GM18508 (cell line): ENCODE data around the gene GALC.

Source experiments
- ATAC-seq: cut with Tn5 transposase; IDR thresholded peaks from one replicate; pipeline ENCODE4 v1.9.1; 2021; ENCODE audit warnings: moderate number of reproducible peaks; ENCODE audit not compliant: insufficient read depth, unreplicated experiment

Gene GALC

GRCh38 chr14:87966816-87967215, 26.2 kb downstream of the GALC start:
- no peak for ATAC-seq

DNA sequence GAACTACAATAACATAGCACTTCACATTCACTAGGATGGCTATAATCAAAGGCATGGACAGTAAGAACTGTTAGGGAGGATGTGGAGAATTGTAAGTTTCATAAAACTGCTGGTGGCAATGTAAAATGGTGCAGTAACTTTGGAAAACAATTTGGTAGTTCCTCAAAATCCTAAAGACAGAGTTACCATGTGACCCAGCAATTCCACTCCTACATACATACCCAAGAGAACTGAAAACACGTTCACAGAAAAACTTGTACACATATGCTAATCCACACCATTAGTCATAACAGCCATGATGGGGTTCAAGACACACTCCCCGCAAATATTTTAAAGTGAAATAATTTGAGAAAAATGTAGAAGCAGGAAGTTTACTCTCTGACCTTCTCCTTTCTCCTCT, 31.7 kb downstream of the GALC start:
- ATAC-seq: no peak

- ATAC-seq: no peak
These were observed 32.8 kb downstream of the GALC start for GRCh38 chr14:87960013-87960787.

GRCh38 chr14:87955501-87955900, 37.5 kb downstream of the GALC start:
- ATAC-seq: no peak

GRCh38 chr14:87952307-87953094, 40.5 kb downstream of the GALC start:
- ATAC-seq: peak; percentile 60

DNA sequence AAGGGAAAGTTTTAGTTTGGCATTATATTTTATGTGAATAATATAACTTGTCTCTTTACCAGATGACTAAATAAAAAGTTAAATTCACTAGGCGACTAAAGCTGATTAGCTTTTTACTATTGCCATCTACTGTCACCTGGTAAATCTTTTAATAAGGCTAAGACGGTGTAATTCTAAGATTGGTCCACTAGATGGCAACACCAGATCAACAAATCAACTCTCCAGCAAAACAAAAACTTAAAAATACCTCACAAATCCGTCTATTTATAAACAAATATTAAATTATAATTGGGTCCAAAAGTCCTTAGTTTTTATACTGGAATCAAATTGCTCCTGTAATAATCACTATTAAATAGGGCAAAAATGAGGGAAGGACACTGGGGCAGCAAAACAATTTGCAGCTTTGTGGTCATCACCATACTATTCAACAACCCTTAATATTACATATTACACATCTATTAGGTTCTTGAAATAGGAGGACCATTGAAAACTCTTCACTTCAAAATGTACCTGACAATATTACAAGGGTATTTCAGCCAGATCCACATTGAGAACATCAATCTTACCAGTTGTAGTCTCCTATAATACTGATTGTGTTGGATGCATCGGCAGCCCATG, 47.9 kb downstream of the GALC start:
- no peak for ATAC-seq

- no peak for ATAC-seq
These were observed 52.1 kb downstream of the GALC start for GRCh38 chr14:87940894-87941293.

GRCh38 chr14:87940382-87940781, 52.6 kb downstream of the GALC start:
- peak; percentile 98 for ATAC-seq

GRCh38 chr14:87935886-87936285, 57.1 kb downstream of the GALC start:
- ATAC-seq: no peak

DNA sequence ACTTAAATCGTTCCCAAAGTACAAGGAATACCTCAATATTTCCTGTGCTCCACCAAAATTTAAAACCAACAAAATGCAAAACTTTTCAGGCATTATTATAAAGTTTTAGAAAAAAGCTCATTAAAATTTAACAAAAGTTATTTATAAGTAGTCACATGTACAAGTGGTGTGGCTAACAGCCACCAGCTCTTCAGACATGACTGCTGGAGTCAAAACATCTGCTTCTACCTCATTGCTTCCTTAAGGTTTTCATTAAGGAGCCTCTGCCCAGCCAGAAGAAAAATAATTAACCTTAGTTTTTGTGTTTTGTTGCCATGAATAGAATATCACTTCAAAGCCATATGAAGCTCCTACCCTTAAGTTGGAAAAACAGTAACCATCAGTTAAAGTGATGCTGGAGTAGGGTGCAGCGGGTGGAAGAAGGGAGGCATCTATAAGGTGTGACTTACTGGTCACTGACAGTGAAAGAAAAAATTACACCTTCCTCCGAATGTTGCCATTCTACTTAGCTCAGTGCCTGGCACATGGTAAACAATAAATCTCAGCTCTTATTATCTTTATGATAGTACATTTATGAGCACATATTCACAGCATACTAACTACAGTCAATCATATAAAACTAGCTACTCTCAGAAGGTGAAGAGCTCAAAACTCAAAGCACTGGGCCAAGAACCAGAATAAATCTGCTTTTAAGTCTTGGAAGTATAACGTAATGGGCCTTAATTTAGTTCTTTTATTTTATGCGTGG, 57.7 kb downstream of the GALC start:
- no peak for ATAC-seq

- no peak for ATAC-seq
These were observed 58.8 kb downstream of the GALC start for GRCh38 chr14:87934185-87934584.

GRCh38 chr14:87916886-87917275, 76.1 kb downstream of the GALC start:
- ATAC-seq: no peak

- ATAC-seq: no peak
These were observed 76.7 kb downstream of the GALC start for GRCh38 chr14:87916103-87916885.

GRCh38 chr14:87908550-87908949, 84.4 kb downstream of the GALC start:
- ATAC-seq: no peak

GRCh38 chr14:87901652-87902051, 91.3 kb downstream of the GALC start:
- no peak for ATAC-seq

GRCh38 chr14:87901236-87901635, 91.7 kb downstream of the GALC start:
- ATAC-seq: no peak

DNA sequence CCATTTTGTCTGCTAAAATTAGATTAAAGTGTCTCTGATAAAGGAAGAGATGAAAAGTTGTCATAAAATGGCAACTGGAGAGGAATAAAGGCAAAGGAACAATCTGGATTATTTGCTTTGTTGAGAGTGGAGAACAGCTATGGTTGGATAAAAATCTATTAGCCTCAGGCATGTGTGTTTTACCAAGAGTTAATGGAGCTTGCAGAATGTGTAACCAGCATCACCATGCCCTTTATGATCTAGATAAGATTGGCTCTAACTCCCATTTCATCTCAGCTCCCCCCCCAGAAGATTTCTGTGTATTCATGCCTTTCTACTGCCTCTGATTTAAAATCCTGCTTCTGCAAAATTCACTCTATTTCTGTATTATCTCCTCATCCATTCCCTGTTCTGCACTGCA, 93.8 kb downstream of the GALC start:
- ATAC-seq: no peak

DNA sequence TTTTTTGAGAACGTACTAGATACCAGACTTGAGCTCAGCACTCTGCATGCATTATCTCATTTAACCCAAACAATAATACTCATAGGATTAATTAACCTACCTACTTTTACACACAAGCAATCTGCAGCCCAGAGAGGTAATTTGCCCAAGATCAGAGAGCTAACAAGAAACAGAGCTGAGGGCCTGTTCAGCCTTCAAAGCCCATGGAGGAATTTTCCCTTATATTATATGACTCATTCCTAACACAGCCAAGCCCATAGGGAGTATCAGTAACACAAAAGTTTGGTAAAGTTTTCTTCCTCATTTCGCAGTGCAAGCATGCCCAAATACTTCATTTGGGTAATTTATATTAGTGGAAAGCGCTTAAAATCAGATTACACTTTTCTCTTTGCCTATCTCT, 94.7 kb downstream of the GALC start:
- ATAC-seq: no peak

DNA sequence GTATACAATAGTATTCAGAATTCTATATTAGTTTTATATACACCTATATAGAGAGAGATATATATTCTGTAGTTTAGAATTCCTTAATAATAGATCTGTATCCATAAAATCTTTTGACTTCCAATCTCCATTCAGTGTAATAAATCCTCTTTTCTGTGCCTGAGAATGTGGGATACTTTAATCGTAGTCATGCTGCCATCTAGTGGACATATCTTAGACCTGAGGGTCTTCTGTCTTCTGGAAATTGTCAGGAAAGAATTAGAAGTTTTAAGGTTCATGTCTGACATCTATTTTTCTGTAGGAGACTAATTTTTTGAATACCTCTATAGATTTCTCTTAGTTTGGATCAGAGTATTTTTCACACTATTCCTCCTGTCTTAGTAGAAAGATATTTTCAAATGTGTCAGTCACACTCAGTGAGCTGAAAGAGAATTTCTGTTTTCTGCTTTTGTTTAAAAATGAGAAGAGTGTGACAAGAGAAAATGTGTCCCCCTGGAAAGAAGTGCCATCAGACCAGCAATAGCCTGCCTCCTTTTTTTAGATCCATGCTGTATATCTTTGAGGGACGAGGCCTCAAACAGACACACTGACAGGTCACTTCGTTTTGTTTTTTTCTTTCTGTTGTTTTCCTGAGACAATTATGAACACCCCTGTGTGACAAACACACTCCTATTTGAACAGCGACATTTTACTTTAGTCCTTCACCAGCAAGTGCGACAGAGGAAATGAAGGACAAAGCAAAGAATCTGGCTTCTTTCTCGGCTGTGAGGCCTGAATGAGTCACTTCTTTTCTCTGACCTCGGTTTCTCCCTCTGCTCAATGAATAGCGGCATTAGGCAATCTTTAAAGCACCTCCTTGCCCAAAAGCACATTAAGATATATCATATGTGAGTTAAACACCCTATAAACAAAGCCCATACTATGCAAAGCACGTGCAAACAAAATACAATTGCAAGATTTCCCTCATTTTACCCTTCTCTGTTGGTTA, 96.3 kb downstream of the GALC start:
- ATAC-seq: no peak
